Vagina (tissue), 2 donors: ENCODE measurements around the gene LENG1. TPM values are rescaled to one million over a fixed set of nuclear protein-coding genes. Genes with fewer than 3 reads are reported as not detected.

Experiments used
- DNase-seq, 2 donors: peaks; one replicate each; pipeline ENCODE4 v3.0.0-alpha.2; 2017; ENCODE audit errors: extremely low spot score in 2 of 2
- H3K27ac ChIP-seq: fragments of 200-600 bp; sonication (generic); one replicate; pipeline ENCODE4 v1.5.1; 2019
- H3K27me3 ChIP-seq: fragments of 200-600 bp; sonication (generic); one replicate; pipeline ENCODE4 v1.5.1; 2019
- H3K36me3 ChIP-seq, 2 donors: fragments of 200-600 bp; sonication (generic); one replicate each; pipeline ENCODE4 v1.5.1; 2017 to 2019
- H3K4me1 ChIP-seq: fragments of 200-600 bp; sonication (generic); one replicate; pipeline ENCODE4 v1.5.1; 2019
- H3K4me3 ChIP-seq, 2 donors: fragments of 200-600 bp; sonication (generic); 1 replicate in 1 of 2; 2 replicates in 1 of 2; pipeline ENCODE4 v1.5.1; 2016 to 2019
- H3K9me3 ChIP-seq: fragments of 200-600 bp; sonication (generic); one replicate; pipeline ENCODE4 v1.5.1; 2019
- CTCF ChIP-seq, 3 experiments: fragments of 450-650 bp in 2 of 3; fragments of 200-600 bp in 1 of 3; sonication (generic) in 1 of 3; IDR thresholded peaks; one replicate each; pipeline ENCODE4 v1.5.1; 2017 to 2019; ENCODE audit warnings: antibody characterized with exemption in 3 of 3, mild to moderate bottlenecking in 2 of 3, moderate library complexity in 2 of 3
- POLR2A ChIP-seq, 2 donors: fragments of 450-650 bp; IDR thresholded peaks; one replicate each; pipeline ENCODE4 v1.6.1; 2017; ENCODE audit warnings: antibody characterized with exemption in 2 of 2, mild to moderate bottlenecking in 2 of 2, moderate library complexity in 2 of 2
- POLR2AphosphoS5 ChIP-seq, 2 donors: sonication (generic); formaldehyde crosslinking; IDR thresholded peaks; one replicate each; pipeline ENCODE4 v1.9.0; 2017; ENCODE audit warnings: antibody characterized with exemption in 2 of 2, mild to moderate bottlenecking in 2 of 2, low read depth in 1 of 2; ENCODE audit not compliant: insufficient read depth in 1 of 2
- intact Hi-C: fragments of 100-400 bp; cut with DNase I; formaldehyde crosslinking; loops from one replicate; pipeline ENCODE4 v1.15.1; 2023
- total RNA-seq: library from RNA; depleted of rRNA; stranded (reverse); fragments of >200 nt; gene quantifications from one replicate; pipeline ENCODE4 v1.2.3, GENCODE V29; 2016

LENG1 gene
- total RNA-seq, 1 donor from 2014 or later = 5.4 TPM

GRCh38 chr19:54145541-54146158, 13.9 kb downstream of the LENG1 start:
- DNase-seq = no peak
- peaks cover 11% of the 10 kb centered on the region for H3K4me1 ChIP-seq
- no peak overlapping the region for H3K4me3 ChIP-seq
- no peak for TF ChIP-seq CTCF (IDR thresholded peaks at IDR 0.05)
- TF ChIP-seq POLR2AphosphoS5 (IDR thresholded peaks at IDR 0.05; ENCODE audit: insufficient read depth in 1 of 2, low read depth in 1 of 2) = no peak
- no peak for TF ChIP-seq POLR2A (IDR thresholded peaks at IDR 0.05)
- no peaks in the 10 kb centered on the region for H3K27me3 ChIP-seq
- no peaks in the 10 kb centered on the region for H3K9me3 ChIP-seq
- peaks cover 0 to 82% of the 10 kb centered on the region in 2 donors for H3K36me3 ChIP-seq
- intact Hi-C loops = no loop called here
- H3K27ac ChIP-seq = no peak overlapping the region

GRCh38 chr19:54142166-54142780, 17.2 kb downstream of the LENG1 start:
- TF ChIP-seq POLR2AphosphoS5 (IDR thresholded peaks at IDR 0.05; ENCODE audit: insufficient read depth in 1 of 2, low read depth in 1 of 2) (no peak), CTCF (IDR thresholded peaks at IDR 0.05) (no peak), POLR2A (IDR thresholded peaks at IDR 0.05) (no peak)
- DNase-seq = no peak
- Histone ChIP-seq H3K36me3 (peaks cover 0 to 50% of the 10 kb centered on the region in 2 donors), H3K27ac (no peak overlapping the region), H3K4me3 (no peak overlapping the region), H3K4me1 (peaks cover 38% of the 10 kb centered on the region), H3K9me3 (no peaks in the 10 kb centered on the region), H3K27me3 (no peaks in the 10 kb centered on the region)
- intact Hi-C loops = no loop called here

- H3K36me3 ChIP-seq = peaks cover 0 to 40% of the 10 kb centered on the region in 2 donors
- H3K27me3 ChIP-seq = no peaks in the 10 kb centered on the region
- H3K27ac ChIP-seq = no peak overlapping the region
- H3K9me3 ChIP-seq = no peaks in the 10 kb centered on the region
- peaks cover 41% of the 10 kb centered on the region for H3K4me1 ChIP-seq
- TF ChIP-seq CTCF (IDR thresholded peaks at IDR 0.05) (no peak), POLR2A (IDR thresholded peaks at IDR 0.05) (no peak), POLR2AphosphoS5 (IDR thresholded peaks at IDR 0.05; ENCODE audit: insufficient read depth in 1 of 2, low read depth in 1 of 2) (no peak)
- H3K4me3 ChIP-seq = no peak overlapping the region
- intact Hi-C loops = no loop called here
- DNase-seq = no peak
Observed at GRCh38 chr19:54141356-54141755, 18.2 kb downstream of the LENG1 start.

GRCh38 chr19:54138489-54139256, 20.8 kb downstream of the LENG1 start:
- intact Hi-C loops = no loop called here
- Histone ChIP-seq H3K27ac (peak overlapping the region; percentile 89), H3K36me3 (peaks cover 0 to 14% of the 10 kb centered on the region in 2 donors), H3K4me3 (peak overlapping the region; percentile 78 to 88), H3K9me3 (no peaks in the 10 kb centered on the region), H3K27me3 (no peaks in the 10 kb centered on the region), H3K4me1 (peaks cover 50% of the 10 kb centered on the region)
- TF ChIP-seq POLR2A (IDR thresholded peaks at IDR 0.05) = no peak
- no peak for TF ChIP-seq POLR2AphosphoS5 (IDR thresholded peaks at IDR 0.05; ENCODE audit: insufficient read depth in 1 of 2, low read depth in 1 of 2)
- no peak for TF ChIP-seq CTCF (IDR thresholded peaks at IDR 0.05)
- DNase-seq = no peak
